ENCODE results near the gene CARNS1. TPM values are rescaled to one million over a fixed set of nuclear protein-coding genes. Genes with fewer than 3 reads are reported as not detected.

CARNS1 gene
- total RNA-seq, 1 donor from 2014 or later = 0.29 TPM

DNA sequence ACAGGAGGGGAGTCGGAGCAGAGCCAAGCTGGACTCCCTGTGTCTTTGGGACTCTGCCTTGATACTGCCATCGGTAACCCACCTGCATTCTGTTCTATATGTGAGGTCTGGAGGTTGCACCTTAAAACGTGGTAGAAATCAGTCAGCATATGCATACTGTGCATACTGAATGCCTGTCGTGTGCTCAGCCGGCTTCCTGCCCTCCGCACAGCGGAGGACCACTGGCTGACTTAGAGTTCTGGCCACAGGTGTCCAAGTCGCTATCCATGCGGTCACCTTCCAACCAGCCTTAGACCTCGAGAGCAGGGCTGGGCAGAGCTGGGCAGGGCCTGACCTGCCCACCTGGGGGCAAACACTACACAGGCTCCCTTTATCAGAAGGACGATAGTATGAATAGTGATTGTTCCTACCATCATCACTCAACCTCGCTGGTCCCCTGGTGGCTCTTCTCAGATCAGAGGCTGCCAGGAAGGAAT is 7.8 kb upstream of the CARNS1 start:
- no peak overlapping the region for H3K4me3 Mint-ChIP-seq (ENCODE audit: low read depth)
- no peak for DNase-seq (ENCODE audit: low spot score, unreplicated experiment)
- H3K4me1 Mint-ChIP-seq (ENCODE audit: low read depth) = peaks cover 1% of the 10 kb centered on the region
- H3K27me3 Mint-ChIP-seq = peaks cover 27% of the 10 kb centered on the region
- H3K9me3 Mint-ChIP-seq (ENCODE audit: low read depth) = no peaks in the 10 kb centered on the region
- H3K27ac Mint-ChIP-seq = no peak overlapping the region
- H3K36me3 Mint-ChIP-seq (ENCODE audit: insufficient read depth) = no peaks in the 10 kb centered on the region
- TF ChIP-seq, protein P1, sequence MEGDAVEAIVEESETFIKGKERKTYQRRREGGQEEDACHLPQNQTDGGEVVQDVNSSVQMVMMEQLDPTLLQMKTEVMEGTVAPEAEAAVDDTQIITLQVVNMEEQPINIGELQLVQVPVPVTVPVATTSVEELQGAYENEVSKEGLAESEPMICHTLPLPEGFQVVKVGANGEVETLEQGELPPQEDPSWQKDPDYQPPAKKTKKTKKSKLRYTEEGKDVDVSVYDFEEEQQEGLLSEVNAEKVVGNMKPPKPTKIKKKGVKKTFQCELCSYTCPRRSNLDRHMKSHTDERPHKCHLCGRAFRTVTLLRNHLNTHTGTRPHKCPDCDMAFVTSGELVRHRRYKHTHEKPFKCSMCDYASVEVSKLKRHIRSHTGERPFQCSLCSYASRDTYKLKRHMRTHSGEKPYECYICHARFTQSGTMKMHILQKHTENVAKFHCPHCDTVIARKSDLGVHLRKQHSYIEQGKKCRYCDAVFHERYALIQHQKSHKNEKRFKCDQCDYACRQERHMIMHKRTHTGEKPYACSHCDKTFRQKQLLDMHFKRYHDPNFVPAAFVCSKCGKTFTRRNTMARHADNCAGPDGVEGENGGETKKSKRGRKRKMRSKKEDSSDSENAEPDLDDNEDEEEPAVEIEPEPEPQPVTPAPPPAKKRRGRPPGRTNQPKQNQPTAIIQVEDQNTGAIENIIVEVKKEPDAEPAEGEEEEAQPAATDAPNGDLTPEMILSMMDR (IDR thresholded peaks at IDR 0.05; ENCODE audit: unreplicated experiment) = no peak

DNA sequence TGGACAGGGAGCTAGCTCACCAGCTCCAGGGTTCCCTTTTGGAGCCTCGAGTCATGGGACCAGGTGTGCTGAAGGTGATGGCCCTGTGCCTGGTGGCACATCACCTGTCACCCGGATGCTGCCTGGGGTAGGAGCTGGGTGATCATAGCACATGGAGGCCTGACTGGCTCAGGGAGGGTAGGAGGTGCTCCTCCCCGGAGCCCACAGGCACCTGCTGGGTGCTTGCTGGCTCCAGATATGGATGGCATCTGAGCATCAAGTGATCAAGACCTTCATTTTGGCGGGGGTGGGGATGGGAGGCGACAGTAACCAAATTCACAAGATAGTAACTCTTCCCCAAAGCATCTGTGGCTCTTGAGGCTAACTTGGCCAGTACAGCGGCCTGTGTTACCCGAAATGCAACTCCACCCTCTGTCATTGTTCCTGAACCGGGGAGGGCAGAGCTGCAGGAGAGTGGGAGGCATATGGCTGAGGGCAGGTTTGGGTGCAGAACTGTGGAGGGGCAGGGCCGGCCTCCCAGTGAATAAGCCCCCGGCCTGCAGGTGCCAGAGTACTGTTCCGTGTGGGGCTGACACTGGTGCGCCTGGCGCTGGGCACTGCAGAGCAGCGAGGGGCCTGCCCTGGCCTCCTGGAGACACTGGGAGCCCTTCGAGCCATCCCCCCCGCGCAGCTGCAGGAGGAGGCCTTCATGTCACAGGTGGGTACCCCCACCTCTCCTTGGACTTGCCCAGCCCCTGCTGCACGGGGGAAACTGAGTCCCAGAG is 6.9 kb upstream of the CARNS1 start:
- Mint-ChIP-seq H3K4me1 (ENCODE audit: low read depth) (peaks cover 4% of the 10 kb centered on the region), H3K4me3 (ENCODE audit: low read depth) (no peak overlapping the region), H3K27ac (no peak overlapping the region), H3K36me3 (ENCODE audit: insufficient read depth) (no peaks in the 10 kb centered on the region), H3K9me3 (ENCODE audit: low read depth) (no peaks in the 10 kb centered on the region), H3K27me3 (peaks cover 36% of the 10 kb centered on the region)
- DNase-seq (ENCODE audit: low spot score, unreplicated experiment) = no peak
- TF ChIP-seq, protein P1 (IDR thresholded peaks at IDR 0.05; ENCODE audit: unreplicated experiment) = no peak

DNA sequence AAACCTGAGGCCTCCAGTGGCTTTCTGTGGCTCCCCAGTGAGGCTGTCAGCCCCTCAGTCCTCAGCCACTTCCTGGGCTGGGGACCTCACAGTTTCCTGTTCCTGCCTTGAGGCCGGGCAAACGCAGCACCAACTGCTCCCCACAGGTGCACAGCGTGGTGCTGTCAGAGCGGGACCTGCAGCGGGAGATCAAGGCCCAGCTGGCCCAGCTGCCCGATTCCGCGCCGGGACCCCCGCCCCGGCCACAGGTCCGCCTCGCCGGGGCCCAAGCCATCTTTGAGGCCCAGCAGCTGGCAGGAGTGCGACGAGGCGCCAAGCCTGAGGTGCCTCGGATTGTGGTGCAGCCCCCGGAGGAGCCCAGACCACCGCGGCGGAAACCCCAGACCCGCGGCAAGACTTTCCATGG is 6.2 kb upstream of the CARNS1 start:
- H3K4me1 Mint-ChIP-seq (ENCODE audit: low read depth) = peaks cover 4% of the 10 kb centered on the region
- TF ChIP-seq, protein P1 (IDR thresholded peaks at IDR 0.05; ENCODE audit: unreplicated experiment) = no peak
- H3K27ac Mint-ChIP-seq = no peak overlapping the region
- H3K4me3 Mint-ChIP-seq (ENCODE audit: low read depth) = no peak overlapping the region
- no peaks in the 10 kb centered on the region for H3K9me3 Mint-ChIP-seq (ENCODE audit: low read depth)
- no peaks in the 10 kb centered on the region for H3K36me3 Mint-ChIP-seq (ENCODE audit: insufficient read depth)
- H3K27me3 Mint-ChIP-seq = peaks cover 36% of the 10 kb centered on the region
- DNase-seq (ENCODE audit: low spot score, unreplicated experiment) = no peak

DNA sequence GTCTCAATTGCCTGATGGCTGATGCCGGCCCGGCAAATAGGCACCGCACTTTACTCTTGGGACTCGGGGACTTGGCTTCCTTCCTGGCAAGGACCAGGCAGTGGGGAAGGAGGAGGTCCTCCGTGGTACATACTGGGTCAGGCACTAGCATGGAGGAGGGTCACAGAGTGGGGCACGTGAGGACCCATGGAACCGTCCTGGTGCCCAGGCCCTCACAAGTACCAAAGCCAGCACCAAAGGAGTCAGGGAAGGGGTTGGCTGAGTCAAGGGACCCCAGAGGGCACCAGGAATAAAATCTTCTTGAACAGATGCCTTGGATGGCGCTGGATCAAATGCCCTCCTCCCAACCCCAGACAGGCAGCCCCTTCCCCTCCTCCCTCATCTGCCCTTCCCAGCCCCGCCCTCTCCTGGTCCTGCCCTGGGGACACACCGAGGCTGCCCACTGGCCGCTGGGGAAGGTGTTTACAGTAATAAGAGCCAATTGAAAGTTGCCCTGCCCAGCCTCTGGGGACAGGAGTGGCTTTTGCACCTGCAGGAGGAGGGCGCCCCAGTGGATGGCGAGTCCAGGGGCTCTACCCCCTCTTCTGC is 5.6 kb upstream of the CARNS1 start:
- H3K9me3 Mint-ChIP-seq (ENCODE audit: low read depth) = no peaks in the 10 kb centered on the region
- H3K27me3 Mint-ChIP-seq = peaks cover 36% of the 10 kb centered on the region
- H3K27ac Mint-ChIP-seq = no peak overlapping the region
- no peak for DNase-seq (ENCODE audit: low spot score, unreplicated experiment)
- TF ChIP-seq, protein P1 (IDR thresholded peaks at IDR 0.05; ENCODE audit: unreplicated experiment) = no peak
- H3K4me3 Mint-ChIP-seq (ENCODE audit: low read depth) = no peak overlapping the region
- H3K36me3 Mint-ChIP-seq (ENCODE audit: insufficient read depth) = no peaks in the 10 kb centered on the region
- peaks cover 4% of the 10 kb centered on the region for H3K4me1 Mint-ChIP-seq (ENCODE audit: low read depth)

DNA sequence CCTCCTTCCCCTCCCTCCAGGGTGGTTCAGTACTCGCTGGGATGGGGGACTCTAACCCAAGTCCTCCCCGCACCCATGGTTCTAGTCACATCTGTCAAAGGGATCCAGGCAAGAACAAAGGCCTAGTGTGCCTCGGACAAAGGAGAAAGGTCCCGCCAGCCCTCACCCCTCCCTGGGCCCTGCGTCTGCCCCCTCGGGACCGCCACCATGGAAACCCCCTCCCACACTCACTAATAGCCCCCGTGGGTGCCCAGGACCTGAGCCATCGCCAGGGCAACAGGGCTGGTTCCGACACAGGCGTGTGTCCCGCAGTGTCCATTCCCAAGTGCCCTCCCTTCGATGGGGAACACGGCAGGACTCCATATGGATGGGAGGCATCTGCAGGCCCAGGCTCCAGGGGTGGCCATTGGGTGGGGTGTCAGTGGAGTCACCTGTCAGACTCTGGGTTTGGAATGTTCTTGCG is 5.1 kb upstream of the CARNS1 start:
- Mint-ChIP-seq H3K9me3 (ENCODE audit: low read depth) (no peaks in the 10 kb centered on the region), H3K27ac (no peak overlapping the region), H3K4me1 (ENCODE audit: low read depth) (peaks cover 4% of the 10 kb centered on the region), H3K27me3 (peaks cover 36% of the 10 kb centered on the region), H3K36me3 (ENCODE audit: insufficient read depth) (no peaks in the 10 kb centered on the region), H3K4me3 (ENCODE audit: low read depth) (no peak overlapping the region)
- DNase-seq (ENCODE audit: low spot score, unreplicated experiment) = no peak
- TF ChIP-seq, protein P1 (IDR thresholded peaks at IDR 0.05; ENCODE audit: unreplicated experiment) = no peak
